A549 (cell line): ENCODE data around the gene PPP2R5E.

Source experiments
- CHD2 ChIP-seq: fragments of 150-350 bp; IDR thresholded peaks from 2 replicates; pipeline ENCODE4 v1.6.1; 2014; ENCODE audit warnings: low read length; ENCODE audit not compliant: partially characterized antibody
- CTCF ChIP-seq: fragments of >200 bp; sonication (Bioruptor Twin); formaldehyde crosslinking; IDR thresholded peaks from 3 replicates; pipeline ENCODE4 v1.5.1; 2016
- ESRRA ChIP-seq: fragments of 150-350 bp; IDR thresholded peaks from 2 replicates; pipeline ENCODE4 v1.6.1; 2014; ENCODE audit warnings: mild to moderate bottlenecking, low read length, borderline replicate concordance
- JUN ChIP-seq, 2 experiments: fragments of >200 bp; sonication (Bioruptor Twin); formaldehyde crosslinking; IDR thresholded peaks; 2 replicates in 1 of 2; 3 replicates in 1 of 2; pipeline ENCODE4 v1.6.1; 2016 to 2017
- JUNB ChIP-seq: fragments of >200 bp; sonication (Bioruptor Twin); formaldehyde crosslinking; IDR thresholded peaks from 2 replicates; pipeline ENCODE4 v1.6.1; 2016
- POLR2A ChIP-seq: IDR thresholded peaks from 2 replicates; pipeline ENCODE4 v1.6.1; 2012; ENCODE audit warnings: mild to moderate bottlenecking, low read length
- POLR2AphosphoS2 ChIP-seq: conservative IDR thresholded peaks from 2 replicates; pipeline ENCODE4 v1.6.1; 2012; ENCODE audit warnings: low read length, improper control_type of control experiment, inconsistent platforms
- REST ChIP-seq: fragments of 200-600 bp; sonication (generic); IDR thresholded peaks from 2 replicates; pipeline ENCODE4 v1.6.1; 2016; ENCODE audit warnings: antibody characterized with exemption, mild to moderate bottlenecking, moderate library complexity
- RNF2 ChIP-seq: fragments of 200-600 bp; sonication (generic); IDR thresholded peaks from 2 replicates; pipeline ENCODE4 v1.6.1; 2016; ENCODE audit warnings: low read depth, mild to moderate bottlenecking, antibody characterized with exemption, moderate library complexity, borderline replicate concordance
- TP53 ChIP-seq: fragments of 250-450 bp; sonication (Bioruptor Pico); IDR thresholded peaks from 2 replicates; pipeline ENCODE4 v1.5.0; 2021; ENCODE audit warnings: mild to moderate bottlenecking, moderate library complexity
- TF ChIP-seq, protein P1 (sequence below): IDR thresholded peaks from 2 replicates; pipeline ENCODE4 v1.6.1; 2012

DNA sequence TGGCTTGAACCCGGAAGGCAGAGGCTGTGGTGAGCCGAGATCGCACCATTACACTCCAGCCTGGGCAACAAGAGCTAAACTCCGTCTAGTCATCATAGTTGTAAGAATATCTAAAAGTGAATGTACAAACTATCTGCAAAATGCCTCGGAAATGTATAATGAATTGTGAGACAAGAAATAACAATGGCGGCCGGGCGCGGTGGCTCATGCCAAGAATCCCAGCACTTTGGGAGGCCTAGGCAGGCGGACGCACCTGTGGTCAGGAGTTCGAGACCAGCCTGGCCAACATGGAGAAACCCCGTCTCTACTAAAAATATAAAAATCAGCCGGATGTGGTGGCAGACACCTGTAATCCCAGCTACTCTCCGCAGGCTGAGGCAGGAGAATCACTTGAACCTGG is 9.7 kb downstream of the PPP2R5E start:
- TF ChIP-seq POLR2A = no peak
- no peak for TF ChIP-seq POLR2AphosphoS2
- TF ChIP-seq CTCF = no peak
- TF ChIP-seq, protein P1, sequence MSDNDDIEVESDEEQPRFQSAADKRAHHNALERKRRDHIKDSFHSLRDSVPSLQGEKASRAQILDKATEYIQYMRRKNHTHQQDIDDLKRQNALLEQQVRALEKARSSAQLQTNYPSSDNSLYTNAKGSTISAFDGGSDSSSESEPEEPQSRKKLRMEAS = no peak
- TF ChIP-seq ESRRA = no peak
- no peak for TF ChIP-seq RNF2
- no peak for TF ChIP-seq CHD2
- TF ChIP-seq REST = no peak
- no peak for TF ChIP-seq JUN (IDR thresholded peaks at IDR 0.05)
- no peak for TF ChIP-seq TP53 (CRISPR knock-in tag)
- no peak for TF ChIP-seq JUNB
